ENCODE measurements around the gene SPRYD7. TPM values are rescaled to one million over a fixed set of nuclear protein-coding genes. Genes with fewer than 3 reads are reported as not detected.
A peak's percentile ranks its signal among the peaks of the same experiment; 100 is the strongest.
"Not testable (repeated sequence)": the region's sequence is repeated elsewhere in the genome, so short reads cannot be mapped to it uniquely, and the experiment has no call there.

Gene SPRYD7
- total RNA-seq, 1 donor from 2014 or later = 10.3 TPM

DNA sequence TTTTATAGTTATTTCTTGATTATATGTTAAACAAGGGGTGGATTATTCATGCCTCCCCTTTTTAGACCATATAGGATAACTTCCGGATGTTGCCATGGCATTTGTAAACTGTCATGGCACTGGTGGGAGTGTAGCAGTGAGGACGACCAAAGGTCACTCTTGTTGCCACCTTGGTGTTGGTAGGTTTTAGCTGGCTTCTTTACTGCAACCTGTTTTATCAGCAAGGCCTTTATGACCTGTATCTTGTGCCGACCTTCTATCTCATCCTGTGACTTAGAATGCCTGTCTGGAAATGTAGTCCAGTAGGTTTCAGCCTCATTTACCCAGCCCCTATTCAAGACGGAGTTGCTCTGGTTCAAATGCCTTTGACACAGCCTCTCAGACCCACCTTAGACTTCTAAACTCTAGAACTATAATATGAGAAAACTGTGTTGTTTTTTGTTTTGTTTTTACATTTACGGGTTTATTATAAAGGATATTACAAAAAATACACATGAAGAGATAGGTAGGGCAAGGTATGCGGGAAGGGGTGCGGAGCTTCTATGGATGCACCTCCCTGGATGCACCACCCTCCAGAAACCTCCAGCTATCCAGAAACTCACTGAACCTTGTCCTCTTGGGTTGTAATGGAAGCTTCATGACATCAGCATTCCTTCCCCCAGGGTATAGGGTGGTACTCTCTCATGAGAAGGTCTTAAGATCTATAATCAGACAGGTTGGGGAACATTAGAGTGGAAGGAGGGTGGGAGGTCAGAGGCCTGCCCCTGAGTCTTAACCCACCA lies 15.8 kb upstream of the SPRYD7 start:
- Histone ChIP-seq H3K4me3 (ENCODE audit: insufficient read depth, low read depth, low read length) (no peak overlapping the region), H3K27me3 (ENCODE audit: insufficient read depth, low read length) (no peaks in the 10 kb centered on the region), H2AFZ (ENCODE audit: low read depth, low read length) (no peak overlapping the region), H3K9ac (ENCODE audit: low read length) (no peak overlapping the region), H3K79me2 (ENCODE audit: insufficient read depth, low read length) (no peaks in the 10 kb centered on the region), H4K20me1 (ENCODE audit: insufficient read depth, low read length) (no peaks in the 10 kb centered on the region), H3K9me3 (ENCODE audit: insufficient read depth, low read depth, low read length) (no peaks in the 10 kb centered on the region), H3K27ac (ENCODE audit: low read depth, low read length) (no peak overlapping the region), H3K36me3 (ENCODE audit: insufficient read depth, low read length) (no peaks in the 10 kb centered on the region), H3K4me2 (ENCODE audit: low read length) (no peak overlapping the region), H3K4me1 (ENCODE audit: insufficient read depth, low read length) (no peaks in the 10 kb centered on the region)
- Mint-ChIP-seq H3K27ac (ENCODE audit: unreplicated experiment) (no peak overlapping the region), H3K9me3 (ENCODE audit: unreplicated experiment) (no peaks in the 10 kb centered on the region), H3K27me3 (ENCODE audit: low read depth, unreplicated experiment) (no peaks in the 10 kb centered on the region), H3K36me3 (ENCODE audit: low read depth, unreplicated experiment) (no peaks in the 10 kb centered on the region), H3K4me3 (ENCODE audit: unreplicated experiment) (no peak overlapping the region), H3K4me1 (ENCODE audit: low read depth, unreplicated experiment) (no peaks in the 10 kb centered on the region)
- FAIRE-seq = no peak
- no peak for DNase-seq (ENCODE audit: low read depth)
- TF ChIP-seq, protein P1, sequence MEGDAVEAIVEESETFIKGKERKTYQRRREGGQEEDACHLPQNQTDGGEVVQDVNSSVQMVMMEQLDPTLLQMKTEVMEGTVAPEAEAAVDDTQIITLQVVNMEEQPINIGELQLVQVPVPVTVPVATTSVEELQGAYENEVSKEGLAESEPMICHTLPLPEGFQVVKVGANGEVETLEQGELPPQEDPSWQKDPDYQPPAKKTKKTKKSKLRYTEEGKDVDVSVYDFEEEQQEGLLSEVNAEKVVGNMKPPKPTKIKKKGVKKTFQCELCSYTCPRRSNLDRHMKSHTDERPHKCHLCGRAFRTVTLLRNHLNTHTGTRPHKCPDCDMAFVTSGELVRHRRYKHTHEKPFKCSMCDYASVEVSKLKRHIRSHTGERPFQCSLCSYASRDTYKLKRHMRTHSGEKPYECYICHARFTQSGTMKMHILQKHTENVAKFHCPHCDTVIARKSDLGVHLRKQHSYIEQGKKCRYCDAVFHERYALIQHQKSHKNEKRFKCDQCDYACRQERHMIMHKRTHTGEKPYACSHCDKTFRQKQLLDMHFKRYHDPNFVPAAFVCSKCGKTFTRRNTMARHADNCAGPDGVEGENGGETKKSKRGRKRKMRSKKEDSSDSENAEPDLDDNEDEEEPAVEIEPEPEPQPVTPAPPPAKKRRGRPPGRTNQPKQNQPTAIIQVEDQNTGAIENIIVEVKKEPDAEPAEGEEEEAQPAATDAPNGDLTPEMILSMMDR (IDR thresholded peaks at IDR 0.05; ENCODE audit: insufficient read depth, low read depth, low read length) = no peak
- no peak for TF ChIP-seq EZH2 (IDR thresholded peaks at IDR 0.05; ENCODE audit: insufficient read depth, low read length)

DNA sequence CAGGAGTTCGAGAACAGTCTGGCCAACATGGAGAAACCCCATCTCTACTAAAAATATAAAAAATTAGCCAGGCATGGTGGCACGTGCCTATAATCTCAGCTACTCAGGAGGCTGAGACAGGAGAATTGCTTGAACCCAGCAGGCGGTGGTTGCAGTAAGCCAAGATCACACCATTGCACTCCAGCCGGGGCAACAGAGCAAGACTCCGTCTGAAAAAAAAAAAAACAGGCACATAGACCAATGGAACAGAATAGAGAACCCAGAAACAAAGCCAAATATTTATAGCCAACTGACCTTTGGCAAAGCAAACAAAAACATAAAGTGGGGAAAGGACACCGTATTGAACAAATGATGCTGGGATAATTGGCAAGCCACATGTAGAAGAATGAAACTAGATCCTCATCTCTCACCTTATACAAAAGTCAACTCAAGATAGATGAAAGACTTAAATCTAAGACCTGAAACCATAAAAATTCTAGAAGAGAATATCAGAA lies 12.7 kb upstream of the SPRYD7 start:
- H3K36me3 ChIP-seq (ENCODE audit: insufficient read depth, low read length); H3K79me2 ChIP-seq (ENCODE audit: insufficient read depth, low read length); FAIRE-seq; H3K4me3 Mint-ChIP-seq (ENCODE audit: unreplicated experiment); H3K4me3 ChIP-seq (ENCODE audit: insufficient read depth, low read depth, low read length); H3K27me3 Mint-ChIP-seq (ENCODE audit: low read depth, unreplicated experiment); H3K4me1 ChIP-seq (ENCODE audit: insufficient read depth, low read length); H2AFZ ChIP-seq (ENCODE audit: low read depth, low read length); H3K4me2 ChIP-seq (ENCODE audit: low read length); H3K36me3 Mint-ChIP-seq (ENCODE audit: low read depth, unreplicated experiment); H3K27me3 ChIP-seq (ENCODE audit: insufficient read depth, low read length); H3K9me3 Mint-ChIP-seq (ENCODE audit: unreplicated experiment); H3K27ac ChIP-seq (ENCODE audit: low read depth, low read length); H3K9me3 ChIP-seq (ENCODE audit: insufficient read depth, low read depth, low read length); H3K9ac ChIP-seq (ENCODE audit: low read length); H3K27ac Mint-ChIP-seq (ENCODE audit: unreplicated experiment); H4K20me1 ChIP-seq (ENCODE audit: insufficient read depth, low read length); DNase-seq (ENCODE audit: low read depth); H3K4me1 Mint-ChIP-seq (ENCODE audit: low read depth, unreplicated experiment): not testable (repeated sequence)

DNA sequence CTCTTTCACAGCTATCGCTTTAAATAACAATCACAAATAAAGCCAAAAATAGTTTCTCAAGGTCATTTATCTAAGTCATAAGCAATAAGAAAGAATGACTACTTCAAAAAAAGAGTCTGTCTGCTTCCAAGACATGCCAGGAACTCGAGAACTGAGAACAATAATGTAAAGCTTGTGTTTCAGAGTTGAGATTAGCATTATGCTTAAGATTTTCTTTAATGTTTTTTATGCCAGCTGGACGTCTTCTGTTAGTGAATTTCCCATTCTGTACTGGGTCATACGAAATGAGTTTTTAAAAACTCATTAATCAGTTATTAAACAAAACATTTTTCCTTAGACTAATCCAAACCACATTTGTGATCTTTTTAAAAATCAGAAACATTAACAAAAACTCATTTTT lies 3.2 kb upstream of the SPRYD7 start:
- H3K4me1 Mint-ChIP-seq (ENCODE audit: low read depth, unreplicated experiment) = peaks cover 2% of the 10 kb centered on the region
- Histone ChIP-seq H3K4me3 (ENCODE audit: insufficient read depth, low read depth, low read length) (no peak overlapping the region), H3K36me3 (ENCODE audit: insufficient read depth, low read length) (no peaks in the 10 kb centered on the region), H3K4me2 (ENCODE audit: low read length) (no peak overlapping the region), H2AFZ (ENCODE audit: low read depth, low read length) (no peak overlapping the region), H3K9me3 (ENCODE audit: insufficient read depth, low read depth, low read length) (no peaks in the 10 kb centered on the region), H3K79me2 (ENCODE audit: insufficient read depth, low read length) (peaks cover 15% of the 10 kb centered on the region), H3K4me1 (ENCODE audit: insufficient read depth, low read length) (peaks cover 5% of the 10 kb centered on the region), H3K27ac (ENCODE audit: low read depth, low read length) (no peak overlapping the region), H3K9ac (ENCODE audit: low read length) (no peak overlapping the region), H4K20me1 (ENCODE audit: insufficient read depth, low read length) (peaks cover 3% of the 10 kb centered on the region), H3K27me3 (ENCODE audit: insufficient read depth, low read length) (no peaks in the 10 kb centered on the region)
- H3K4me3 Mint-ChIP-seq (ENCODE audit: unreplicated experiment) = no peak overlapping the region
- H3K27me3 Mint-ChIP-seq (ENCODE audit: low read depth, unreplicated experiment) = no peaks in the 10 kb centered on the region
- H3K27ac Mint-ChIP-seq (ENCODE audit: unreplicated experiment) = no peak overlapping the region
- no peak for TF ChIP-seq EZH2 (IDR thresholded peaks at IDR 0.05; ENCODE audit: insufficient read depth, low read length)
- TF ChIP-seq, protein P1 (IDR thresholded peaks at IDR 0.05; ENCODE audit: insufficient read depth, low read depth, low read length) = no peak
- FAIRE-seq (peak; percentile 29), DNase-seq (ENCODE audit: low read depth) (no peak)
- H3K9me3 Mint-ChIP-seq (ENCODE audit: unreplicated experiment) = no peaks in the 10 kb centered on the region
- no peaks in the 10 kb centered on the region for H3K36me3 Mint-ChIP-seq (ENCODE audit: low read depth, unreplicated experiment)

Data from astrocyte (in vitro differentiated cells and primary cell).